H54 (cell line): ENCODE data around the gene MCTP1.

Experiments used
- DNase-seq: peaks from one replicate; pipeline ENCODE4 v3.0.0; 2011; ENCODE audit warnings: low spot score, mixed read lengths; ENCODE audit not compliant: insufficient read length
- FAIRE-seq: peaks from 3 replicates; lab custom pipeline; 2011; peaks lifted over from hg19 to GRCh38; lab: Jason Lieb, UNC
- POLR2A ChIP-seq: IDR thresholded peaks from 2 replicates; pipeline ENCODE4 v1.6.1; 2011; ENCODE audit warnings: low read depth, mild to moderate bottlenecking, low read length

MCTP1 gene

GRCh38 chr5:94702729-94703128 lies 582.2 kb downstream of the MCTP1 start:
- no peak for TF ChIP-seq POLR2A
- no peak for FAIRE-seq
- DNase-seq = no peak

- FAIRE-seq (no peak), DNase-seq (no peak)
- TF ChIP-seq POLR2A = no peak
These were observed 584.3 kb downstream of the MCTP1 start for GRCh38 chr5:94700592-94700991.

- FAIRE-seq (no peak), DNase-seq (no peak)
- TF ChIP-seq POLR2A = no peak
These were observed 585.3 kb downstream of the MCTP1 start for GRCh38 chr5:94699562-94699961.

- no peak for DNase-seq
- FAIRE-seq = no peak
- no peak for TF ChIP-seq POLR2A
These were observed 586.7 kb downstream of the MCTP1 start for GRCh38 chr5:94698197-94698596.

- FAIRE-seq (no peak), DNase-seq (no peak)
- no peak for TF ChIP-seq POLR2A
These were observed 590.2 kb downstream of the MCTP1 start for GRCh38 chr5:94694671-94695070.

DNA sequence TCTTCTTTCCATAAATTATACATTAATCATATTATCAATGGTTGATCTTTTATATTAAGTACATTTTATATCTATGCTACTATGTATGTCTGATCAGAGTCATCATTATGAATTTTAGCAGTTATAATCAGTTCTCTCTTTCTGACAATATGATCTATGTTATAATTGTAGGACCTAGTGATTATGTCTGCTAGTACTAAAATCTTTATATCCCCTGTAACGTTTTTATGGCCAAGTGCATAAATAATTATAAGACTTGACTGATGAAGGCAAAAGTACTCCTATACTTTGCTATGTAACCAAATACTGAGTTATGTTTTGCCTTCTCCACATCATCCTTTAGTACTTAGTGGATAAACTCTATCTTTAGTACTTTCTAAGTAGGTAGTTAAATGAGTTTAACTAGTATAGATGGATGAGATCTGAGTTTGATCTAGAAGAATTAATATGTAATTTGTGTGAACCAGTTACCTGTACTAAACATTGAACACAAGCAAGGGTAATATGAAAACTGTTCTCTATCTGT lies 591.0 kb downstream of the MCTP1 start:
- TF ChIP-seq POLR2A = no peak
- no peak for DNase-seq
- FAIRE-seq = no peak

GRCh38 chr5:94693043-94693822 lies 591.7 kb downstream of the MCTP1 start:
- no peak for TF ChIP-seq POLR2A
- DNase-seq = no peak
- FAIRE-seq = peak; percentile 83

- no peak for TF ChIP-seq POLR2A
- no peak for DNase-seq
- FAIRE-seq = peak; percentile 27
These were observed 592.3 kb downstream of the MCTP1 start for GRCh38 chr5:94692581-94692980.

GRCh38 chr5:94691949-94692348 lies 592.9 kb downstream of the MCTP1 start:
- no peak for TF ChIP-seq POLR2A
- FAIRE-seq = peak; percentile 97
- DNase-seq = no peak

GRCh38 chr5:94691291-94691690 lies 593.6 kb downstream of the MCTP1 start:
- no peak for TF ChIP-seq POLR2A
- FAIRE-seq (no peak), DNase-seq (no peak)

DNA sequence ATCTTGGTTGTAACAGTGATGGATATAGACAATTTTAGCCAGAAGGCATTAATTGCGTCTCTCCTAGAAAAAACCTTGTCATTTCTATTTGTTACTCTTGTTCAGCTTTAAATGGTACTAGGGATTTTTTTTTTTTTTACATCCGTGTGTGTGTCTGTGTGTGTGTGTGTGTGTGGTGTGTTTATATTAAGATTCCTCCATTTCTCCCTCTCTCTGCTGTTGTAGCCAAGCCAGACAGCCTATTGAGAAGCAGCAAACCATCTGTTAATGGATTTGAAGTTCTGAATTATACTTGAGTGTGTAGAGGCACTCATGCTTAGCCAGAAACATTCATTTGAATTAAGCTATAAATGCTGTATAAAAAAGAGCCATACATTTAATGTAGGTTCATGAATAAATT lies 594.1 kb downstream of the MCTP1 start:
- DNase-seq = no peak
- TF ChIP-seq POLR2A = no peak
- no peak for FAIRE-seq

DNA sequence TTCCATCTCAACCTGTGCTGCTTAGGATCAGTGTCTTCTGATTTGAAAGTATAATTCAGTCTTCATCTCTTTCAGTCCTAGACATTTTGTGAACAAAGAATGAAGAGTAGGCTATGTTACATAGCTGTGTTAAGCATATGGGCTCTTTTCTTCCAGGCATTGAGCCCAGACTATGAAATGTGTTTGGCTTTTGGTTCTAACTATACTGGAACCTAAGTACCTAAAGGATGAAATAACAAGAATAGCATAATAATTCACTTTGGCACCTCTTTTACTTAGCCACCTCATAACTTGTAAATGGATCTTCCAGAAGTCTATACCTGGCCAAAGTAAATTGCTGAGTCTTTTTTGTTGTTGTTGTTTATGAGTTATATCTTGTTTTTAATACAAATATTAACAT lies 595.0 kb downstream of the MCTP1 start:
- DNase-seq = no peak
- FAIRE-seq = peak; percentile 60
- TF ChIP-seq POLR2A = no peak

- DNase-seq = no peak
- TF ChIP-seq POLR2A = no peak
- no peak for FAIRE-seq
These were observed 601.9 kb downstream of the MCTP1 start for GRCh38 chr5:94682814-94683520.

DNA sequence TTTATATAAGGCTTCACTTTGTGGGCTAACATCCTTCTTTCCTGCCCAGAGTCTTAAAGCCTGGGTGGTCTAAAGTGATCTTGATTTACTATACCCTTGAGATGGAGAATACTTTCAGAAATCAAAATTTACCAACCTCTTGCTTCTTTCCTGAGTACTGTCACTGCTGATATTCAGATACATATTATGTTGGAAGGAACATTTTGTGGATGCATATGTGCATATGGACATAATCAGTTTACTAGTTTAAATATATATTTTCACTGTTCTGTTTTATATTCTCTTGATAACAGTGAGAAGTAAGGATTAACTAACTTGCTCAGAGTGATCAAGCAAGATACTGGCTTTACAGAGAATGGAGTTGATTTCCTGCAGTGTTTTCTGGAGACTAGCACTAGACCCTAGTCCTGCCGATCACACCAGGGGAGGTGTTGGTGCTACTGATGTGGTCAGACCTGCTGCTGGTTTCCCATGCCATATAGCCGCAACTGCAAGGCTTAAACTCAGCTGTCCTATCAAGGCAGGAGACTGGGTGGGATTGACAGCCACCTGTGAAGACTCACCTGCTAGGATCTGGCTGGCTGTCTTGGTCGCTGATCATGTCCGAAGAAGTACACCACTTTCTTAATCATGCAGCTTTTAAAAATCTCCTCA lies 608.8 kb downstream of the MCTP1 start:
- FAIRE-seq = no peak

More for the DNA sequence above, 608.8 kb downstream of the MCTP1 start:
- TF ChIP-seq POLR2A = no peak
- DNase-seq = no peak
